Amygdala (tissue), 56 donors: Measurements from ENCODE around the gene PRDM5.

Experiments
- DNase-seq, 56 donors: peaks; one replicate each; lab custom pipeline; 2025; lab: John Stamatoyannopoulos, UW

PRDM5 gene

DNA sequence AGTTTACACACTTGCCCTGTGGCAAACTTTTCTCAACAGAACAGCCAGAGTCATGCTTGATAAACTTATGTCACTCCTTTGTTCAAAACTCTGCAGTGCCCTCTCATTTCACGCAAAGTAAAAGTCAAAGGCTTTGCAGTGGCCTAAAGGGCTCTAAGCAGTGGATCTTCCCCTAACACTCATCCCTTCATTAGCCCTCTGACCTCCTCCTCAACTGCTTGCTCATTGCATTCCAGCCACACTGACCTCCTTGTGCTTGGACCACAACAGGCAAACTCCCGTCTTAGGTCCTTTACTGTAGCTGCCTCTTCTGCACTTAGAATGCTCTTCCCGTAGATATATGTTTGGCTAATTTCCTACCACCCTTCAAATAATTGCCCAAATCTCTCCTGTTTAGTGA, 5.6 kb downstream of the PRDM5 start:
- DNase-seq, result no peak

DNA sequence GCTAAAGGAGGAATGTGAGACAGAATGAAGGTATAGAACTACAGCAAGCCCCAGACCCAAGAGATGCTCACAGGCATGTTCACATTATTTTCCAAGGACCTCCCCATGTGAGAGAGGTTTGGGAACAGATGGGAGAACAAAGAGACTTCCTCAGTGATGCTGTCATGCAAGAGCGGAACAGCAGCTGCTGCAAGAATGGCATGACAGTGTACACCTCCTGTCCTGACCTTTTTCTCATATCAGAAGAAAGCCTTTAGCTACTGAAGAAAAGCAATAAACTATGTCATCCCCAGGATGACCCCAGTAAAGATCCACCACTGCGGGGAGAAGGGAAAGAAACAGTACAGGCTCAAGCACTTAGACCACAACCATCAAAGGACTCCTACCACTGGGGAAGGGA, 7.2 kb downstream of the PRDM5 start:
- DNase-seq, result no peak

DNA sequence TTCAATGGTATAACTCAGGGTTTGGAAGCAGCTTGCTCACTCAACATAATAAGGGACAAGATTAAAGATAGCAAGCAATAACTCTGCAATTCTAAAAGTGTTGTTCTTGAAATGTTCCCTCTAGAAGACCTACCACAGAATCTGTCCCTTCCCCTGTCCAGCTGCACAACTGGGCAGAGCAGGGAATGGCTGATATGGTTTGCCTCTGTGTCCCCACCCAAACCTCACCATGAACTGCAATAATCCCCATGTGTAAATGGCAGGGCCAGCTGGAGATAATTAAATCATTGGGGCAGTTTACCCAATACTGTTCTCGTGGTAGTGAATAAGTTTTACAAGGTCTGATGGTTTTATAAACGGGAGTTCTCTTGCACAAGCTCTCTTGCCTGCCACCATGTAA, 19.1 kb downstream of the PRDM5 start:
- DNase-seq, result no peak

DNA sequence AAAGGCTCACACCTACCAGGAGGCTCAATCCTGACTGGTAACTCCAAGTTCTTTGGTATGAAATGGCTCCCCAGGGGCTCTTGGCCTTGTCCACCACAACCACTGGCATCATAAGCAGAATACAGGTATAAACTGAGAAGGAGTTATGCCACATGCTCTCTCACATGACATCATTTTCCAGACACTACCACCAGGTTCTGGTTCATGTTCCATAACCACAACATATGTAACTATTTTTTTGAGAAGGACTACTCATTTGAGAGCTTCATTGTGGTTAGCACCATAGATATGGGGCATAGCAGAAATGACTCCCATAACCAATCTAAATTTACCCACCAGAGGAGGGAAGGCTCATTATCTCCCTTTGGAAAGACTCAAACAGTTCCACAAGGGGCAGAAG, 19.6 kb downstream of the PRDM5 start:
- no peak for DNase-seq

DNA sequence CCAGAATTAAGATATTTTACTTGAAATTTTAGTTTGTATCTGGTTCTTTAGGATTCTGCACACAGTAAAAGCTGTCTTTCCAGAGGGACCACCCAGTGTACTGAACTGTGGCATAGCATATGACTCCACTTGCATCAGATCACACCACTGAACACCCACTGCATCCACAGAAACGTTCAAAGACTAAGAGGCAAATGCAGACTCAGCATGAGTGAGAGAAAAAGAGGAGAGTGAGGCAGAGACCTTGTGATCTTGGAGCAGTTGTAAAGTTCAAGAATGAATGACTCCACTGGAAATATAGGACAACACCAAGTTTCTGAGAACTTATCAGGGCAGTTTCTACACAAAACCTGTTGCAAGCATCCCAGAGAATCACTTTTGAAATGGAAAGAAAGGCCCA, 20.8 kb downstream of the PRDM5 start:
- DNase-seq, result no peak

DNA sequence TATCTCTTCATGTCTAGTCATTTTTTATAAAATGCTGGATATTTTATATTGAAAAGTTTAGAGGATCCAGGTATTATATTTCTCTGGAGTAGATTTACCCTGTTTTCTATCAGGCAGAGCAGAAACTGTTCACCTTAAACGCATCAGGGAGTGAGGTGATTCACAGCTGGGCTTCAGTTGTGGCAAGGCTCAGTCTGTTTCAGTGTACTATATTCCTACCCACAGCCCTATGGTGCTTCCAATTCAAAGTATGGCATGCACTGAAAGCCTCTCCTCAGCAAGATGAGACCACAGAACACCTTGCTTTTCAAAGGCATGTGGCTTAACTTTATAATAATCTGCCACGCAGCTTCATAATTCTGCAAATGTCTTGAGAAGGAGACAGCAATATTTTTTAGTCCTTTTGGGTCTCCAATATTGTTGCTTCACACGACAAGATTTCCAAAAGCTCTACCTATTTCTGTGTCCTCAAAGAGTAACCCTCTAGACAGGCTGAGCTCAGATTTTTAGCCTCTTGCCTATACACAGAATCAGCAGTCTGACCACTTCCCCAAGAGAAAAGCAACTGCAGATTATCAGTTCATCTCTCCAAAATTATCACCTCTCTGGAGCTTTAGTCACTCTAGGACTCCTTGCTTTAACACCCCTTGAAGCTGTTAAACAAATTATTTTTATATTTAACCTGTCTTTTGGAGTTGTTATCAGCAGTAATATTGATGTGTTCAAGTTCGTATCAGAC, 24.4 kb downstream of the PRDM5 start:
- DNase-seq, result no peak

DNA sequence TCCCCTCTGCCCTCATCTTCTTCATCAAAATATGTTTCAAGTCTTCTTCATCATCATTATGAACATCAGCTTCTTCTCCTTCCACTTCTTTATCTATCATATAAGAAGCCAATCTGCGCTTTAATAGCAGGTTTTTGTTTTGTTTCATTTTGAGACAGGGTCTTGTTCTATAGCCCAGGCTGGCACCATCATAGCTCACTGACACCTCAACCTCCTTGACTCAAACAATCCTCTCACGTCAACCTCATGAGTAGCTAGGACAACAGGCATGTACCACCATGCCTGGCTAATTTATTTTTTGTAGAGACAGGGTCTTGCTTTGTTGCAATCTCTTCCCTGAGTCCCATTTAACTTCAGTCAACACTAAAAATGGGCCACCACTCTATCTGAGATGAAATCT, 27.0 kb downstream of the PRDM5 start:
- no peak for DNase-seq

DNA sequence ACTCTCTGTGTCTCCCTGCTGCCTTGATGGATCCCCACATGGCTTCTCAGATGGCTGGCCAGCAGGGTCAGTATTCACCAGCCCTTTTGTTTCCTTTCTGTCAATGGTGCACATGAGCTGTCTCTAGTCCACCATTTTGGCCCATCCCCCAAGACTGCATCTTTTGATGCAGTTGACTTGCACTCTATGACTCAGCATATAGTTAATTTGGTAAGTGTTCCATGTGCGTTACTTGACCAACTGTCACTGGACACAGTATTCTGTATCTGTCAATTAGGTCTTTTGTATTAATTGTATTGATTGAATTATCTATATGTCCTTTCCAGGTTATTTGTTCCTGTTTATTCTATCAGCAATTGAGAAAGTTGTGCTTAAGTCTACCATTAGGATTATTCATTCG, 29.2 kb downstream of the PRDM5 start:
- no peak for DNase-seq

DNA sequence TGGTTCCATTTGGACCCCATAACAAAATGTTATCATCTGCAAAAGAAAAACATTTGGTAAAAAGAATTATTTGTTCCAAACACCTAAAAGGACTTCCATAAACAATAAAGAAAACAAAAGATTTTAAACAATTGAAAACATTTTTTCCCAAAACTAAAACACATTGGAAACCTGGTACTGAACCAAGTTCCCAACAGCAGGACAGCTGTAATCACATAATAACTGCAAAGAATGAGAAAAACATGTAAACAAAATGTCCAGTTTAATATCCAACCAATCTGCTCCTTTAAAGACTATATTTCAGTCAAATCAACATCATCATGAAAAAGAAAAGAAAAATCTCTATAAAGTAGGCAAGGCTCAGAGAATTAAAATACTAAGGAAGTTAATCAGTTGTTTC, 36.3 kb downstream of the PRDM5 start:
- DNase-seq, result no peak

DNA sequence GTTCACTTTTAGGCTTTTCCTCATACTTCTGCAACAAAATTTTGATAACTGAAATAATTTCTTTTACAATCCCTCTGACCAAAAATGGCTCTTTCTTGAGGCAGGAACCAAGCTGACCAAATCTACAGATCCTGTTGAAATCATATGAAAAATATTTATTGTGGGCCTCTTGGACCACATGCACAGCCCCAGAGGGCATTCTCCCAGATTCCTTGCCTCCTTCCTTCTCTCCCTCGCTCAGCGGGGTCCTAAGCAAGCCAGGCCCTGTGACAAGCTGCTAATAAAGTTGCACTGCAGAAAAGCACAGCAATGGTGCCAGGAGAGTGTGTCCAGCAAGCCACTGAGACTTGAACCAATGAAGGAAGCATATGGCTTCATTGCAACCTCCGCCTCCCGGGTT, 40.7 kb downstream of the PRDM5 start:
- no peak for DNase-seq

DNA sequence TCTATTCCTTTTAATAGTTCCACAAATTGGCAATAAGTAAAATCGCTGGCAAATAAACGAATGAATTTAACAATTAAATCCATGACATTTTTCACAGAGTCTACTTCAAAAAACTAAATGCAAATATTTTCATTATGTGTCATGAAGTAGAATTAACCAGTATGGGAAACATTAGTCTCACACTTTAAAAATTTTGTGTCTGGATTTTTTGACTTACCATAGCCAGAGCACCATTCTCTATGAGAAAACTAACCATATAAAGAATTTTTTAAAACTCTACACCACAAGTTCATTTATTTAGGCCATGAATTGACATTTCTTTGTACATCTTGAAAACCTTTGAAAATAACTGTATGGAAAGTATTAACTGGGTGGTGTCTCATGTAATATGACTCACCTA, 41.2 kb downstream of the PRDM5 start:
- DNase-seq, result no peak

DNA sequence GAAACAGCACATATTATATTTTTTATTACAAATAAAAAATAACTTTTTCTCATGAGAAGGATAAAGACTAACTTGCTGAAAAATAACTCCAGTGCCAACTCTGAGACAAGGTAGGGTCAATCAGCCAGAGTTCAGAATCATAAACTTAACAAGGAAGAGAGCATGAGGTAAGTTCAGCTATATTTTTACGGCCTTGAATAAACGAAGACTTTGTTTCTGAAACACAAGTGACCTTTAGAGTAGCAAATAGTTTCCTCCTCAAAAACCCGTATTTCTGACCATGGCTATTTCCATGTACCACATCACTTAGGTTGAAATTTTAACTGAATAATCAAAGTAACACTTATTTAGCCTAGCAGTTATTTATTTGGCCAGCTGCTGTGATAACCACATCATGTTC, 45.5 kb downstream of the PRDM5 start:
- DNase-seq, result no peak

DNA sequence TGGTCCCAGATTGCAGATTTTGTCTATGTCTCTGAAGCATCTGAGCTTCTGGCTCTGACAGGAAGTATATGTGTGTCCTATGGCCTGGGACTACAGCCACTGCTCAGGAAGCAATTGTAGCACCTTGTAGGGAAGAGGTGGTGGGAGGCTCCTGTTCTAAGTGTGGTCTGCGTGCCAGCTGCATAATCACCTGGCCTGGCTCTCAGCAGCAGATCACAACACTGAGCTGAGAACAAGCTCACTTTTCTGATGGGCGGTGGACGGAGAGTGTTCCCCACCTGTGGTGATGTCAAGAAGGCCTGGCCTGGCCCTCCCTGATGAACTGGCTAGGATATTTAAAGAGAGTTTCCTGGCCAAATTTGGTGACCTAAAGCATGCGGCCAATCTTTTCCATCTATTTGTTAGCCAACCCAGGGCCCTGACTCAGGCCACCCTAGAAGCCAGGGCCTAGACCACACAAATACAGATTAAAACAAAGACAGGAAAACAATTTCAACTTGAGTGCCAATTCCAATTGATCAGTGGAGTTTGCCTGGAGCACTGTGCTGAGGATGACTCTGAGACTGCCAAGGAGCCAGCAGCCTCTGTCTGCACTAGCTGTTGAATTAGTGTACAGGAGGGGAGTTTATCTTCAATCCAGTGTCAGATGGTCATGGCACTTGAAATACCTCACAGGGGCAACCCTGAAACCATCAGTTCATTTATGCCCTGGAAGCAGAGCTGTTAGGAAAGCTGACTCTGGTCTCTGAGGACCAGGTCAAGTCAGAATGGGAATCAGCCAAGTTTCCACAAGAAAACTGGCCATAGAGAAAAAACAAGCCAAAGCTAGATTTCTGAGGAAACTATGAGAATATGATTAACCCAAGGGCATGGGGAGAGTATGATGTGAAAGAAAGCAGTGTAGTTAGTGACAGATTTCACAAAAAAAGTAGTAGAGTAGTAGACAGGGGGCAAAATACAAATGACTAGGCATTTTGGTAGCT, 47.4 kb downstream of the PRDM5 start:
- no peak for DNase-seq

DNA sequence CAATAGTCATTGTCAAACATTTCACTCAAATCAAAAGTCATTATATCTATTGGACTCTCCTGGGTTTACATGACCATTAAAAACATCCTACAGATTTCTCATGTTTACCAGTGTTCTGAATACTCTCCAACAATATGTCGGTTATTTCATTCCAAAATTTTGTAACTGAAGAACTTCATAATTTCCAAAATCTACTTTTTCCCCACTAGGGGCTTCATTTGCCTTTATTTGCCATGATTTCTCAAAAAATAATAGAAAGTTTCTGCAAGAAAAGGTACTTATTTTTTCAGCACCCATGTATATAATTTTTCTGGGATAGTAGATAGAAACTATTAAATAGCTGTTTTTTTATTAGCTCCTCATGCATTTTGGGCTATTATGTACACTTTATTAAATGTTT, 49.0 kb downstream of the PRDM5 start:
- no peak for DNase-seq

DNA sequence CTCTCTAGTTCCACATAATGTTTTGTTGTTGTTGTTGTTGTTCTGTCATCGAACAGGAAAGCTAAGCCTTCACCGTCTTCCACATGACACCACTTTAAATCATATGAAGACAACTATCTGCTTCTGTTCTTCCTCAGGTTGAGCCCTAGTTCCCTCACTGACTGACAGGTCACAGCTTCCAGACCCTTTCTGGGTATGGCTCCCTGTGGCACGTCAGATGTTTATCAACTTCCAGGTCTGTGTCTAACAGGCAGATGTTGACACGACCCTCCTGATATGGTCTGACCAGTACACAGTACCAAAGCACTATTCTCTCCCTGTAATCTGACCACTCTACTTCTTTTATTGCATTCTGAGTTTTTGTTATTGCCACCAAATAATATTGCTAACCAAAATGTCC, 51.4 kb downstream of the PRDM5 start:
- no peak for DNase-seq

DNA sequence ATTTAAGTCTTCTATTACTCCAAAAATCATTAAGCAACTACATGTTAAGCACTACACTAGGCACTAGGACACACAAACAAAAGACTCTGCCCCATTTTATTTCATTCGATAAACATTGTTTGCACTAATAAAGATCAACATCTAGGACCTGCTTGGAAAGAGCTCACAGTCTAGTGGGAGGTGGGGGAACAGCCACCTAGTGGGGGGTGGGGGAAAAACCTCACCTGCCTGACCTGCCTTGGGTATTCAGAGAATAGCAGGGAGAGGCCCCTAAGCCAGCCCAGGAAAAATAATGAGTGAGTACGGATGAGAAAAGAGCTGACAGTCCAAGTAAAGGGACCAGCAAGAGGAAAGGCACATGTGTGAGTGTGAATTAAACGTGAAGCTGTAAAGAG, 52.2 kb downstream of the PRDM5 start:
- no peak for DNase-seq

DNA sequence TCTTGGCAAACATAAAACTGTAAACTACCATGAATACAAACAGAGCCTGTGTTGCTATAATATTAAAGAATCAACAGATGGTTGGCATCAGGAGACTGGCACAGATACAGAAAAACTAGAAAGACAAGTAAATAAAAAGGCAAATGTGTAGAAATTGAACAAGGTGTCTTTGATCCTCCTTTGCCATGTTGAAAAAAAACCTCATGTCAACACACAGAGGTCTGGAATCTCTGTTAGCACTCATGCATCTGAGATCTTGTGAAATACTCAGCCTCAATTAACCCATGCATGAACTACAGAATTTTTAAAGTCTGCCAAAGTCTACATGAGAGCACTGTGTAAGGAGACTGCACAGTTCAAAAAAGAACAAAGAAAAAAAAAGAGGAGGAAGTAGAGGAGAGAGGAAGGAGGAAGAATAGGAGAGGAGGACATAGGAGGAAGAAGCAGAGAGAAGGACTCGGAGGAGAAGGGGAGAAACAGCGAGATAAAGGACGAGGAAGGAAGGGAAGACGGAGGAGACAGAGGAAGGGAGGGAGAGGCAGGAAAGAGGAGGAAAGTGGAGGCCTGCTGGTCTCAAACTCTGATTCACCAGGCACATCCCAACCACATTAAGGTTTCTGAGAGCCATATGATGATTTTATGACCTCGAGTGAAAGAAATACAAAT, 52.8 kb downstream of the PRDM5 start:
- DNase-seq, result no peak

DNA sequence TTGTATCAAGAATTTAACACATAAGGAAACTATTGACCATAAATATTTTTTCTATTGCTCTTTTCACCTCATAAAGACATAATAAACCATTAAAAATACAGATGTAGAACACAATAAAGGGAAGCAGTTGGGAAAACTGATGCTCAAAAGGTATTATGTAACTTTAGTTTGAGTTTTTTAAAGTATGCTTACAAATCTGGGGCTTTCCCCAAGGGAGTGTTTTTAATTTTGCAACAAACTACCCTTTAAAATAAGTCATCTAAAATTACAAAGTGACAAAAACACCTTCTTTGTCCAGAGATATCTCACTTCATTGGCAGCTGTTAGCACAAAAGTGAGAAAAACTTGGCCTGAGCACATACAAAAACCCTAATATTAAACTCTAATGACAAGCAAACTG, 55.0 kb downstream of the PRDM5 start:
- DNase-seq, result no peak

DNA sequence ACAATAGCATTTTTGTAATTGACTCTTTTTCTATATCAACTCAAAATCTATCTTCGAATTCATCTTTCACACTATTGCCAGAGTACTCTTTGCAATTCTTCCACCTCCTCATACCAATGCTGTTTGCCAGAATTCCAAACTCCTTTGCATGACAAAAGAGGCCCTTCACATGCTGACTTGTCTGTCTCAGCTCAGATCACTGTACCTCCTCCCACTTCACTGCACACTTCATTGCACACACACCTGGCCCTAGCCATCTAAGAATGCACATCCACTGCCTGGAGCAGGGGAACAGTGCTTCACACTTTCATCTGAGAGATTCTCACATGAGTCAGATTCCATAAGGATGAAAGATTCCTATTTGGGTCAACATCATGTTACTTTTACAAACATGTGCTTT, 56.5 kb downstream of the PRDM5 start:
- DNase-seq, result no peak

DNA sequence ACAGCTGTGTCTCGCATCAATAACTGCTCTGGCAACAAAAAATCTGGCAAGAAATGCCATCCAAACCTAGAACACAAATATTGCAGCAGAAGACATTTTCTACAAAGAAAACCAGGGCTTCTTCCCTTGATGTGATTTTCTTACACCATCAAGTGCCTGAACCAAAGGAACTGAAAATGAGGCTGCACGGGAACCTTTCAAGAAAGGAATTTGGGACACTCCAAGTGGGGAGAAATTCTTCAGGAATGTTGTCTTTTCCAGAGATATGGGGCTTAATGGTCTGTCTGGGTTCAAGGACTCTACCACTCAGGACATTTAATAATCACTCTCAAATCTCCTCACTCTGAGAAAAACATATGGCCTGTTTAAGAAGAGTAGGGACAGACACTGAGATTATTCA, 57.6 kb downstream of the PRDM5 start:
- no peak for DNase-seq

DNA sequence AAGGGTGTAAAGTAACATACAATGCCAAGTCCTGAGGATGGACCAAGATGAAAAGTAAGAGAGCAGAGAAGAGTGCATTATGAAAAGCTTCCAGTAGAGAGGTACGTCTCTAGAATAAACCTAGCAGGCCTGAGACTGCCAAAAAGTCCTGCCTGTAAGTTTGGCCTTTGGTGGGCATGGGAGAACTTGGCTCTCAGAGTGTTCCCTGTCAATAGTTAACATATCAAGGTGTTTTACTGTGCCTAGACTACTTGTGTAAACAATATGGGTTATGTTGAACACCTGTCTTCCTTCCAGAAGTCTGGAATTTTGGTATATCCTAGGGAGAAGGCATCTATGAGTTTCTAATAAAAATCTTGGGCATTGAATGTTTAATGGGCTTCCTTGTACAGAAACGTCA, 60.1 kb downstream of the PRDM5 start:
- no peak for DNase-seq
